ENCODE results near the gene RAB8B. TPM values are rescaled to one million over a fixed set of nuclear protein-coding genes. Genes with fewer than 3 reads are reported as not detected.

RAB8B gene
- total and polyA plus RNA-seq, 2 experiments from 2014 or later: 16.4 to 36.9 TPM

- Histone ChIP-seq H3K4me1 (ENCODE audit: insufficient read depth) (no peaks in the 10 kb centered on the region), H3K4me3 (no peak overlapping the region), H3K79me2 (peaks cover 3% of the 10 kb centered on the region), H3K27ac (no peak overlapping the region), H3K9me2 (replicated peaks; ENCODE audit: insufficient read depth) (no peaks in the 10 kb centered on the region), H3K4me2 (no peak overlapping the region), H3K27me3 (no peaks in the 10 kb centered on the region), H2AFZ (no peak overlapping the region), H3K9me3 (ENCODE audit: low read depth) (no peaks in the 10 kb centered on the region), H3K36me3 (replicated peaks; ENCODE audit: insufficient read depth, low read depth) (no peaks in the 10 kb centered on the region), H4K20me1 (ENCODE audit: insufficient read depth, poor library complexity, severe bottlenecking) (no peaks in the 10 kb centered on the region)
- DNase-seq (ENCODE audit: low spot score): no peak
- TF ChIP-seq EZH2phosphoT487 (IDR thresholded peaks at IDR 0.05; ENCODE audit: low read depth, severe bottlenecking, unreplicated experiment) (no peak), EZH2 (IDR thresholded peaks at IDR 0.05; ENCODE audit: borderline replicate concordance) (no peak)
- TF ChIP-seq, protein P1, sequence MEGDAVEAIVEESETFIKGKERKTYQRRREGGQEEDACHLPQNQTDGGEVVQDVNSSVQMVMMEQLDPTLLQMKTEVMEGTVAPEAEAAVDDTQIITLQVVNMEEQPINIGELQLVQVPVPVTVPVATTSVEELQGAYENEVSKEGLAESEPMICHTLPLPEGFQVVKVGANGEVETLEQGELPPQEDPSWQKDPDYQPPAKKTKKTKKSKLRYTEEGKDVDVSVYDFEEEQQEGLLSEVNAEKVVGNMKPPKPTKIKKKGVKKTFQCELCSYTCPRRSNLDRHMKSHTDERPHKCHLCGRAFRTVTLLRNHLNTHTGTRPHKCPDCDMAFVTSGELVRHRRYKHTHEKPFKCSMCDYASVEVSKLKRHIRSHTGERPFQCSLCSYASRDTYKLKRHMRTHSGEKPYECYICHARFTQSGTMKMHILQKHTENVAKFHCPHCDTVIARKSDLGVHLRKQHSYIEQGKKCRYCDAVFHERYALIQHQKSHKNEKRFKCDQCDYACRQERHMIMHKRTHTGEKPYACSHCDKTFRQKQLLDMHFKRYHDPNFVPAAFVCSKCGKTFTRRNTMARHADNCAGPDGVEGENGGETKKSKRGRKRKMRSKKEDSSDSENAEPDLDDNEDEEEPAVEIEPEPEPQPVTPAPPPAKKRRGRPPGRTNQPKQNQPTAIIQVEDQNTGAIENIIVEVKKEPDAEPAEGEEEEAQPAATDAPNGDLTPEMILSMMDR (IDR thresholded peaks at IDR 0.05; ENCODE audit: poor library complexity): no peak
- WGBS (ENCODE audit: low lambda C conversion rate, missing lambda C conversion rate): 99% methylated on average over 5 of the region's 5 CpGs
Observed at GRCh38 chr15:63292771-63293170, 103.4 kb downstream of the RAB8B start.

- no peak overlapping the region for H3K4me2 ChIP-seq
- 92% methylated on average over 3 of the region's 3 CpGs for WGBS (ENCODE audit: low lambda C conversion rate, missing lambda C conversion rate)
- H3K4me1 ChIP-seq (ENCODE audit: insufficient read depth): no peaks in the 10 kb centered on the region
- no peak overlapping the region for H3K4me3 ChIP-seq
- H3K9me3 ChIP-seq (ENCODE audit: low read depth): no peaks in the 10 kb centered on the region
- no peak for DNase-seq (ENCODE audit: low spot score)
- H3K36me3 ChIP-seq (replicated peaks; ENCODE audit: insufficient read depth, low read depth): no peaks in the 10 kb centered on the region
- no peaks in the 10 kb centered on the region for H3K27me3 ChIP-seq
- no peak overlapping the region for H3K27ac ChIP-seq
- H4K20me1 ChIP-seq (ENCODE audit: insufficient read depth, poor library complexity, severe bottlenecking): no peaks in the 10 kb centered on the region
- no peaks in the 10 kb centered on the region for H3K9me2 ChIP-seq (replicated peaks; ENCODE audit: insufficient read depth)
- TF ChIP-seq, protein P1 (IDR thresholded peaks at IDR 0.05; ENCODE audit: poor library complexity): no peak
- TF ChIP-seq EZH2phosphoT487 (IDR thresholded peaks at IDR 0.05; ENCODE audit: low read depth, severe bottlenecking, unreplicated experiment) (no peak), EZH2 (IDR thresholded peaks at IDR 0.05; ENCODE audit: borderline replicate concordance) (no peak)
- no peak overlapping the region for H2AFZ ChIP-seq
- H3K79me2 ChIP-seq: peaks cover 3% of the 10 kb centered on the region
Observed at GRCh38 chr15:63294359-63294758, 105.0 kb downstream of the RAB8B start.

DNA sequence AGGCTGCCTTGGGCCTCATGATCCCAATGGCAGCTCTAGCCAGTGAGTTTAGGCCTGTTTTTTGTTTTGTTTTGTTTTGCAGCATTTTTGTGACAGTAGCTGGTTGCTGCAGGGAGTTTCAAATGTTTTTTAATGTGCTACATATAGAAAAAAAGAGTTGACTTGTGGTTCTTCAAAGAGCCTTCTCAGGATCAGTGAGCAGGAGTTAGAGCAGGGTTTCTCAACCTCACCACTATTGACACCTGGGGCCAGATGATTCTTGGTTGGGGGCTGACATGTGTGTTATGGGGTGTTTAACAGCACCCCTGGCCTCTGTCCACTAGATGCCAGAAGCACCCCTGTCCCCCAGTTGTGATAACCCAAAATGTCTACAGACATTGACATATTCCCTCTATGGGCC lies 105.9 kb downstream of the RAB8B start:
- H2AFZ ChIP-seq: no peak overlapping the region
- no peaks in the 10 kb centered on the region for H3K9me3 ChIP-seq (ENCODE audit: low read depth)
- no peak overlapping the region for H3K27ac ChIP-seq
- no peaks in the 10 kb centered on the region for H3K9me2 ChIP-seq (replicated peaks; ENCODE audit: insufficient read depth)
- H3K79me2 ChIP-seq: peaks cover 3% of the 10 kb centered on the region
- no peak for TF ChIP-seq EZH2 (IDR thresholded peaks at IDR 0.05; ENCODE audit: borderline replicate concordance)
- TF ChIP-seq EZH2phosphoT487 (IDR thresholded peaks at IDR 0.05; ENCODE audit: low read depth, severe bottlenecking, unreplicated experiment): no peak
- TF ChIP-seq, protein P1 (IDR thresholded peaks at IDR 0.05; ENCODE audit: poor library complexity): no peak
- H3K36me3 ChIP-seq (replicated peaks; ENCODE audit: insufficient read depth, low read depth): no peaks in the 10 kb centered on the region
- no peak overlapping the region for H3K4me2 ChIP-seq
- H3K4me3 ChIP-seq: no peak overlapping the region
- no peak for DNase-seq (ENCODE audit: low spot score)
- no peaks in the 10 kb centered on the region for H4K20me1 ChIP-seq (ENCODE audit: insufficient read depth, poor library complexity, severe bottlenecking)
- no peaks in the 10 kb centered on the region for H3K4me1 ChIP-seq (ENCODE audit: insufficient read depth)
- H3K27me3 ChIP-seq: no peaks in the 10 kb centered on the region

DNA sequence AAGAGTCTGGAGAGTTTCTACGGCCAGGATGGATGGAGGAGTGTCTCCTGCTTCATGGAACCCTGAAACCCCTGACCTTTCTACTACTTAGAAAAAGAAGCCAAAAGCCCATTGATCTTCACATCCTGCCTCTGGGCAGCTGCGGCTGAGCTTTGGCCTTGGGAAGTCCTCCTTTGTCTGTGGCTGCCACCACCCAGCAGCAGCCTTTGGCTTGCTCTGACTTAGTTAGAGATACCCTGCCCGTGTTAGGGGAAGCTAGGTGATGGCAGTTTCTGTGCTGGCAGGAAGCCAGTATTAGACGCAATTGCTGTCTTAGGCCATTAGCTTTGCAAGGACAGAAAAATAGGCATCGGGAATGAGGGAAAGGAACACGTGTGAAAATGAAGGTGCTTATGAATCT lies 106.8 kb downstream of the RAB8B start:
- peaks cover 3% of the 10 kb centered on the region for H3K79me2 ChIP-seq
- H3K4me2 ChIP-seq: no peak overlapping the region
- no peaks in the 10 kb centered on the region for H3K9me2 ChIP-seq (replicated peaks; ENCODE audit: insufficient read depth)
- H4K20me1 ChIP-seq (ENCODE audit: insufficient read depth, poor library complexity, severe bottlenecking): no peaks in the 10 kb centered on the region
- no peak overlapping the region for H3K4me3 ChIP-seq
- H3K27me3 ChIP-seq: no peaks in the 10 kb centered on the region
- no peak overlapping the region for H3K27ac ChIP-seq
- no peaks in the 10 kb centered on the region for H3K9me3 ChIP-seq (ENCODE audit: low read depth)
- 84% methylated on average over 6 of the region's 6 CpGs for WGBS (ENCODE audit: low lambda C conversion rate, missing lambda C conversion rate)
- DNase-seq (ENCODE audit: low spot score): peak; percentile 15
- H3K4me1 ChIP-seq (ENCODE audit: insufficient read depth): no peaks in the 10 kb centered on the region
- TF ChIP-seq, protein P1 (IDR thresholded peaks at IDR 0.05; ENCODE audit: poor library complexity): no peak
- TF ChIP-seq EZH2 (IDR thresholded peaks at IDR 0.05; ENCODE audit: borderline replicate concordance): no peak
- no peak for TF ChIP-seq EZH2phosphoT487 (IDR thresholded peaks at IDR 0.05; ENCODE audit: low read depth, severe bottlenecking, unreplicated experiment)
- H2AFZ ChIP-seq: no peak overlapping the region
- no peaks in the 10 kb centered on the region for H3K36me3 ChIP-seq (replicated peaks; ENCODE audit: insufficient read depth, low read depth)
